SKM-1 (cell line): ENCODE results near the gene MCTP2.
A peak's percentile ranks its signal among the peaks of the same experiment; 100 is the strongest.

Experiments used
- DNase-seq: peaks from one replicate; lab custom pipeline; 2025; ENCODE audit not compliant: unreplicated experiment; lab: John Stamatoyannopoulos, UW

Gene MCTP2

GRCh38 chr15:94259121-94259751, 27.9 kb downstream of the MCTP2 start:
- DNase-seq: no peak

GRCh38 chr15:94259863-94260262, 28.5 kb downstream of the MCTP2 start:
- no peak for DNase-seq

- DNase-seq: no peak
Measured at GRCh38 chr15:94262201-94262600, 30.8 kb downstream of the MCTP2 start.

GRCh38 chr15:94263341-94264273, 32.2 kb downstream of the MCTP2 start:
- no peak for DNase-seq

DNA sequence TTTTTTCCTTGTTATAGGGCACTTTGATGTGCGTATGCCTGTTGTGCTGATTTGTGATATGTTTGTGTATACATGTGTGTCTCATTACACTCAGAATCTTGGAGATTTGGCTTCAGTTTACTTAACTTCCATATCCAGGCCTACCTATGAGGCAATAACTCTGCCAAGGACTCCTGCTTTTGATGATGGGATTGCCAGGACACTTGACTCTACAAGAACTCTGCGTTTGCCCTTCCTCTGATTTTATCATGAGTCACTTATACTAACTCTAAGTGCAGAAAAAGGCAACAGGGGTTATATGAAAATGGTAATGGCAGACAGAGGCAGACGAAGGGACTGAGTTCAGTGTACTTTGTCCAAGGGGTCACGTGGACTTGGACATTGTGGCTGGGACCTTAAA, 33.6 kb downstream of the MCTP2 start:
- DNase-seq: no peak

- no peak for DNase-seq
Measured at GRCh38 chr15:94265982-94266381, 34.6 kb downstream of the MCTP2 start.

GRCh38 chr15:94266789-94267188, 35.4 kb downstream of the MCTP2 start:
- no peak for DNase-seq

DNA sequence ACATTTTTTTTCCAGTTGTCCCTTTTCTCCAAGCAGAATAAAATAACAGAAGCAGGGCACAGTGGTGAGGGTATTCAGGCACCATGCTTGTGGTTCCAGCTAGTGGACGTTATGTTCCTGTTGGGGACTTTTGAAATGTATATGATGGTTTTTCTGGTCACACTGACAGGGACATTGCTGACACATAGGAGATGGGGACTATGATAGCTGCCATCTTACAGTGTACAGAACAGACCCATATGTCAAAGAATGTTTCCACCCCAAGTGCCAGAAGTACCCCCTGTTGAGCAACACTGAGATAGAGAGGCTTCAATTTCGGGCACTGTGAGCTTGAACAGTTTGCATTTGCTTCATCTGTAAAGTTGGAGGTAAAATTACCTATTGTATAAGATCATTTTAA, 38.6 kb downstream of the MCTP2 start:
- DNase-seq: no peak

DNA sequence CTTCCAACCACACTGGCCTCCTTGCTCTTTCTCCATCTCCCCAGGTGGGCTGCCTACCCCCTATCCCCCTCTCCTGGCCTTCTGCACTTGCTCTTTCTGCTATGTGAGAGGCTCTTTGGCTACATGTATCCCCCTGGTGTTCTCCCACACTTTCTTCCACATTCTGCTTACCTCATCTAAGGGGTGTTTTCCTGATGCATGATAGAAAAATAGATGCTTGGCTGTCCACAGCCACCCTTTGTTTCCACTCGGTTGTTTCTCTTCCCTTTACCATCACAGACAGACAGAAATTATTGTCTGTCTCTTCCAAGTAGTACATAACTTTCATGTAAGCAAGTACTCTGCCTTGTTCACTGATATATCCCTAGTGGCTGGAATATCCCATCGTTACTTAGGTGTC, 39.2 kb downstream of the MCTP2 start:
- DNase-seq: no peak

DNA sequence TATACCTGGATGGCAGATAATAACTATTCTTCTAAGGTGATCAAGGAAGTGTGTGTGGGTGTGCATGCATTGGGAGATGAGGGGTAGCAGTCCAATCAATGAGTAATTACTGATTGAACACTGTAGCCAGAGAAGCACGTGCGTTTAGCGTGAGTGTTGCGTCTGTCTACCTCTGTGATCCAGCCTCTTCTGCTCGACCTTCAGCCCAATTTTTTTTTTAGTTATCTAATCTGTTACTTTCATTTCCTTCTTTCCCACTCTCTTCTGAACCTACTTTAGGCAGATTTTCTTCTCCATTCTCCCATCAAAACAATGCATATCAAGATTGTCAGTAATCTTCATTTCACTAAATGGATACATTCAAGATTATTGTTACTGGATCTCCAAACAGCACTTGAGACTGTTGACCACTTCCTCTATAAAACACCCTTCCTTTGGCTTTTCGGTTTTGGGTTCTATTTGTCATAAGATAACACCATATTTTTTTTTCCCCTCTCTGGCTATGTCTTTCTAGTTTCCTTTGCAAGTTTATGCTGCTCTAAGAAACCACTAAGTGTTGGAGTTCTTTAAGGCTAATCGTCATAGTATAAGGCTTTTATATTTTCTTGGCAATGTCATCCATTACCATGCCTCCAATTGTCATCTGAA, 41.0 kb downstream of the MCTP2 start:
- DNase-seq: no peak

DNA sequence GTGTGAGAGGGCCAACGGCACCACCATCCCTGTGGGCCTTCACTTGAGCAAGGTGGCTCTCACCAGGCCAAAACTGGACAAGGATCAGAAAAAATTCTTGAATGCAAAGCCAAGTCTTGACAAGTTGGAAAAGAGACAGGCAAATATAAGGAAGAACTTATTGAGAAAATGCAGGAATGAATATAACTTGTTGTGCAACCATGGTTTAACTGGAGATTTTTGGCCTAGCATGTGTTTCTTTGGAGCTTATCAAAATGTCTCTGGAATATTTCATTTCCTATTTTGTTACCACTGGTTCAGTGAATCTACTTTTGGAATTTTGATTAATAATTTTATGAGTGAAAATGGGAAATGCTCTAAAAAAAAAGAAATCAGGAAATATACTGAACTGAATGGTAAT, 42.5 kb downstream of the MCTP2 start:
- no peak for DNase-seq

DNA sequence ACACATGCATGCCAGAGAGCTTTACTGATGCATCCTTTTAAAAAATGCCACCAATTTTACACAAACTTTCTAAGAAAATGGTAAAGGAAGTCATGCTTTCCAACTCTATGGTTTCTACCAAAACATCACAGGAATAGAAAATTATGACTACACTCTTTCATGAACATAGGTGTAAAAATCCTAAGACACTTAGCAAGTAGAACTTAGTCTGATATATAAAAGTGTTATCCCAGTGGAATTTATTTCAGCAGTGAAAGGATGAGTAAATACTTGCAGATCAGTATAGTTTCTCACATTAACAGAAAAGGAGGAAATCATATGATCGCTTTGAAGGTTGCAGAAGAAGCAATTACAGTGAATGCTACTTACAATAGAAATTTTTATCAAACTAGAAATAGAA, 43.4 kb downstream of the MCTP2 start:
- DNase-seq: no peak

- no peak for DNase-seq
Measured at GRCh38 chr15:94277485-94277884, 46.1 kb downstream of the MCTP2 start.

- DNase-seq: no peak
Measured at GRCh38 chr15:94279736-94280135, 48.4 kb downstream of the MCTP2 start.

DNA sequence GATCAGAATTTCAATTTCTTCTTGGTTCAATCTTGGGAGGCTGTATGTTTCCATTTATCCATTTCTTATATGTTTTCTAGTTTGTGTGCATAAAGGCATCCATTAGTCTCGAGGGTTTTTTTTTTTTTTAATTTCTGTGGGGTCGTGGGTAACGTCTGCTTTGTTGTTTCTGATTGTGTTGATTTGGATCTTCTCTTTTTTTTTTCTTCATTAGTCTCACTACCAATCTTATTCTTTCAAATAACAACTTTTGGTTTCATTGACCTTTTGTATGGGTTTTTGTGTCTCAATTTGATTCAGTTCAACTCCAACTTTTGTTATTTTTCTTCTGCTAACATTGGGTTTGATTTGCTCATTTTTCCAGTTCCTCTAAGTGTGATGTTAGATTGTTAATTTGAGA, 48.9 kb downstream of the MCTP2 start:
- DNase-seq: no peak

- DNase-seq: no peak
Measured at GRCh38 chr15:94282269-94283250, 51.2 kb downstream of the MCTP2 start.

GRCh38 chr15:94286583-94286982, 55.2 kb downstream of the MCTP2 start:
- DNase-seq: no peak

DNA sequence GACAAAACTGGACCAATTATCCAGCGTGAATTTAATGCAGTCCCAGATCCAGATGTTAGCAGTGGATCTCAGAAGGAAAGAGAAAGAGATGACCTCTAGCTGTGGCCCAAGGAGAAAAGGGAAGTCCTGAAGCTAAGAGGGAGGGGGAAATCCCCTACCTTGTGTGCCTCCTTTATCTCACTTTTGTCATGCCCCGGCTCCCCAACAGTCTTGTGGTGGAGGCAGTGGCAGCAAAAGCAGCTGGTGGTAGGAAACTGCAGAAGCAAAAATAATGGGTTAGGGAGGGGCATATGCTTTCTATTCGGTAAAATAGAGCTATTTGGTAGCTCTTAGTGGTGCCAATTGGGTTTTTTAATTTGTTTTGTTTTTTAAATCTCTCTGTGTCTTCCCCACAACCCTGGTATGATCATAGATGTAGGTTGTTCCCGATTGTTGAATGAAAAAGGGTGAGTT, 56.5 kb downstream of the MCTP2 start:
- peak; percentile 49 for DNase-seq

- no peak for DNase-seq
Measured at GRCh38 chr15:94290730-94291129, 59.4 kb downstream of the MCTP2 start.
